K562 (cell line): ENCODE measurements around the gene ITGAL. TPM values are rescaled to one million over a fixed set of nuclear protein-coding genes. Genes with fewer than 3 reads are reported as not detected.
A peak's percentile ranks its signal among the peaks of the same experiment; 100 is the strongest.

Source experiments
- CTCF ChIP-seq, 3 experiments: IDR thresholded peaks in 2 of 3; conservative IDR thresholded peaks in 1 of 3; 2 replicates each; pipeline ENCODE4 v1.5.1; 2011 to 2012; ENCODE audit warnings: low read length in 3 of 3, mild to moderate bottlenecking in 3 of 3, control low read depth in 2 of 3, improper control_type of control experiment in 1 of 3, inconsistent platforms in 1 of 3, low read depth in 1 of 3, mixed read lengths in 1 of 3, moderate library complexity in 1 of 3; ENCODE audit not compliant: insufficient read depth in 2 of 3
- GTF2E2 ChIP-seq: fragments of 200-800 bp; sonication (Bioruptor generic); IDR thresholded peaks from 2 replicates; pipeline ENCODE4 v1.6.1; 2016; ENCODE audit warnings: missing genetic modification characterization, missing compliant biosample characterization
- KLF10 ChIP-seq: fragments of 250-450 bp; sonication (Bioruptor Pico); IDR thresholded peaks from 2 replicates; pipeline ENCODE4 v1.6.1; 2021; ENCODE audit warnings: matching md5 sums
- L3MBTL2 ChIP-seq: fragments of 450-650 bp; IDR thresholded peaks from 2 replicates; pipeline ENCODE4 v1.6.1; 2016; ENCODE audit warnings: mild to moderate bottlenecking, moderate library complexity
- LCOR ChIP-seq: sonication (generic); formaldehyde crosslinking; IDR thresholded peaks from 2 replicates; pipeline ENCODE4 v1.8.0; 2022; ENCODE audit warnings: mild to moderate bottlenecking, missing genetic modification reagents
- MEF2D ChIP-seq: conservative IDR thresholded peaks from 2 replicates; pipeline ENCODE4 v1.6.1; 2016; ENCODE audit warnings: low read depth, missing genetic modification characterization, missing compliant biosample characterization
- POLR3G ChIP-seq: IDR thresholded peaks from 2 replicates; pipeline ENCODE4 v1.6.1; 2011; ENCODE audit not compliant: insufficient read length, insufficient replicate concordance; ENCODE audit errors: extremely low read depth
- SETDB1 ChIP-seq: IDR thresholded peaks from one replicate; pipeline ENCODE4 v1.6.1; 2012; ENCODE audit warnings: low read length, control low read depth, inconsistent platforms
- SIN3B ChIP-seq: fragments of 450-650 bp; IDR thresholded peaks from 2 replicates; pipeline ENCODE4 v1.6.1; 2017; ENCODE audit warnings: low read depth, mild to moderate bottlenecking, moderate library complexity
- U2AF1 ChIP-seq: fragments of 200-400 bp; formaldehyde crosslinking; optimal IDR thresholded peaks from 2 replicates; pipeline ENCODE3; 2017; ENCODE audit warnings: mild to moderate bottlenecking, low read depth, low read length, moderate library complexity
- YY1 ChIP-seq, 3 experiments: IDR thresholded peaks; 2 replicates each; pipeline ENCODE4 v1.6.1; 2011; ENCODE audit warnings: low read length in 2 of 3, mild to moderate bottlenecking in 2 of 3, moderate library complexity in 2 of 3, borderline replicate concordance in 1 of 3, control low read depth in 1 of 3, low read depth in 1 of 3; ENCODE audit not compliant: insufficient read depth in 3 of 3, insufficient replicate concordance in 2 of 3, control insufficient read depth in 1 of 3, insufficient read length in 1 of 3; ENCODE audit errors: extremely low read depth in 1 of 3
- ZHX1 ChIP-seq: fragments of 150-350 bp; conservative IDR thresholded peaks from 2 replicates; pipeline ENCODE4 v1.6.1; 2014; ENCODE audit warnings: low read length
- ZNF121 ChIP-seq: sonication (generic); formaldehyde crosslinking; conservative IDR thresholded peaks from 2 replicates; pipeline ENCODE4 v1.8.0; 2022; ENCODE audit warnings: missing genetic modification reagents
- ZNF146 ChIP-seq: IDR thresholded peaks from one replicate; pipeline ENCODE4 v1.6.1; 2018; ENCODE audit warnings: missing compliant biosample characterization; ENCODE audit not compliant: unreplicated experiment
- ZNF239 ChIP-seq: fragments of 250-450 bp; sonication (Bioruptor Pico); IDR thresholded peaks from 2 replicates; pipeline ENCODE4 v1.4.0; 2020; ENCODE audit warnings: mild to moderate bottlenecking
- ZNF445 ChIP-seq: fragments of 250-450 bp; sonication (Bioruptor Pico); IDR thresholded peaks from 2 replicates; pipeline ENCODE4 v1.4.0; 2020; ENCODE audit warnings: low read depth, mild to moderate bottlenecking, moderate library complexity
- ZNF583 ChIP-seq: fragments of 250-450 bp; sonication (Bioruptor Pico); IDR thresholded peaks from 2 replicates; pipeline ENCODE4 v1.4.0; 2020
- ZNF79 ChIP-seq: fragments of 250-450 bp; sonication (Bioruptor Pico); IDR thresholded peaks from 2 replicates; pipeline ENCODE4 v1.4.0; 2020; ENCODE audit warnings: low read depth, mild to moderate bottlenecking, moderate library complexity
- polyA plus RNA-seq, 8 experiments: library from polyadenylated mRNA; depleted of rRNA in 4 of 8; stranded (reverse) in 5 of 8; unstranded in 3 of 8; fragments of >200 nt; fragmentation: Nextera tagmentation in 2 of 8; fragmentation: Illumina TruSeq in 1 of 8; extraction: Ambion mirVana in 2 of 8; extraction: Trizol in 1 of 8; gene quantifications; 2 replicates each; pipeline versions ENCODE4 v1.2.1 to v1.2.3, GENCODE V29; 2011 to 2014; ENCODE audit warnings: inconsistent platforms in 1 of 8, missing spikeins in 1 of 8
- total RNA-seq, 7 experiments: library from RNA; depleted of rRNA in 6 of 7; stranded (reverse); fragments of >200 nt in 6 of 7; fragmentation: Illumina TruSeq in 2 of 7; extraction: Trizol in 2 of 7; gene quantifications; 2 replicates each; pipeline versions ENCODE4 v1.2.1 to v1.2.3, GENCODE V29; 2011 to 2021; ENCODE audit warnings: low replicate concordance in 1 of 7
- TF ChIP-seq, protein P1 (sequence below): fragments of 250-450 bp; sonication (Bioruptor Pico); IDR thresholded peaks from 2 replicates; pipeline ENCODE4 v1.9.0; 2021; ENCODE audit warnings: mild to moderate bottlenecking, inconsistent platforms
- TF ChIP-seq, protein P2 (sequence below): sonication (generic); formaldehyde crosslinking; IDR thresholded peaks from 2 replicates; pipeline ENCODE4 v1.8.1; 2022; ENCODE audit warnings: missing genetic modification reagents

Gene ITGAL
- total and polyA plus RNA-seq, 9 of the 15 experiments (the other 6 are each of a cell fraction or from before 2014, with no cell fraction given), result 0.01 to 0.53 TPM; not detected in 7

- TF ChIP-seq YY1 (IDR thresholded peaks at IDR 0.05; ENCODE audit: borderline replicate concordance in 1 of 3, control insufficient read depth in 1 of 3, extremely low read depth in 1 of 3, insufficient read depth in 3 of 3, insufficient read length in 1 of 3, insufficient replicate concordance in 2 of 3, low read depth in 1 of 3, low read length in 2 of 3) (peak in 2 of 3 experiments; percentile 21 to 56), GTF2E2 (tag) (no peak), ZNF583 (CRISPR knock-in tag) (no peak), LCOR (CRISPR knock-in tag) (0 out of 2 replicates have a peak, but pooled peaks have one; percentile 66), SIN3B (peak; percentile 67; the same call in 1 of the 2 replicates), CTCF (IDR thresholded peaks at IDR 0.05 in 2 of 3, conservative IDR thresholded peaks at IDR 0.05 in 1 of 3; ENCODE audit: insufficient read depth in 2 of 3, low read depth in 1 of 3, low read length in 3 of 3) (no peak), SETDB1 (no peak), ZNF146 (no peak), ZNF239 (no peak), POLR3G (no peak), ZNF121 (CRISPR knock-in tag) (no peak), KLF10 (no peak), U2AF1 (no peak), ZNF445 (CRISPR knock-in tag) (no peak), ZHX1 (no peak), ZNF79 (CRISPR knock-in tag) (no peak), L3MBTL2 (peak; percentile 29; the same call in 1 of the 2 replicates), MEF2D (tag) (no peak)
- TF ChIP-seq, protein P1, sequence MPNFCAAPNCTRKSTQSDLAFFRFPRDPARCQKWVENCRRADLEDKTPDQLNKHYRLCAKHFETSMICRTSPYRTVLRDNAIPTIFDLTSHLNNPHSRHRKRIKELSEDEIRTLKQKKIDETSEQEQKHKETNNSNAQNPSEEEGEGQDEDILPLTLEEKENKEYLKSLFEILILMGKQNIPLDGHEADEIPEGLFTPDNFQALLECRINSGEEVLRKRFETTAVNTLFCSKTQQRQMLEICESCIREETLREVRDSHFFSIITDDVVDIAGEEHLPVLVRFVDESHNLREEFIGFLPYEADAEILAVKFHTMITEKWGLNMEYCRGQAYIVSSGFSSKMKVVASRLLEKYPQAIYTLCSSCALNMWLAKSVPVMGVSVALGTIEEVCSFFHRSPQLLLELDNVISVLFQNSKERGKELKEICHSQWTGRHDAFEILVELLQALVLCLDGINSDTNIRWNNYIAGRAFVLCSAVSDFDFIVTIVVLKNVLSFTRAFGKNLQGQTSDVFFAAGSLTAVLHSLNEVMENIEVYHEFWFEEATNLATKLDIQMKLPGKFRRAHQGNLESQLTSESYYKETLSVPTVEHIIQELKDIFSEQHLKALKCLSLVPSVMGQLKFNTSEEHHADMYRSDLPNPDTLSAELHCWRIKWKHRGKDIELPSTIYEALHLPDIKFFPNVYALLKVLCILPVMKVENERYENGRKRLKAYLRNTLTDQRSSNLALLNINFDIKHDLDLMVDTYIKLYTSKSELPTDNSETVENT, result 0 out of 2 replicates have a peak, but pooled peaks have one; percentile 14
- TF ChIP-seq, protein P2, sequence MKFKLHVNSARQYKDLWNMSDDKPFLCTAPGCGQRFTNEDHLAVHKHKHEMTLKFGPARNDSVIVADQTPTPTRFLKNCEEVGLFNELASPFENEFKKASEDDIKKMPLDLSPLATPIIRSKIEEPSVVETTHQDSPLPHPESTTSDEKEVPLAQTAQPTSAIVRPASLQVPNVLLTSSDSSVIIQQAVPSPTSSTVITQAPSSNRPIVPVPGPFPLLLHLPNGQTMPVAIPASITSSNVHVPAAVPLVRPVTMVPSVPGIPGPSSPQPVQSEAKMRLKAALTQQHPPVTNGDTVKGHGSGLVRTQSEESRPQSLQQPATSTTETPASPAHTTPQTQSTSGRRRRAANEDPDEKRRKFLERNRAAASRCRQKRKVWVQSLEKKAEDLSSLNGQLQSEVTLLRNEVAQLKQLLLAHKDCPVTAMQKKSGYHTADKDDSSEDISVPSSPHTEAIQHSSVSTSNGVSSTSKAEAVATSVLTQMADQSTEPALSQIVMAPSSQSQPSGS, result no peak
These were observed 53.7 kb downstream of the ITGAL start, which contains the start of gene ZNF768 (continued) for GRCh38 chr16:30526137-30526822.
